GM23338 (cell line): Measurements from ENCODE around the gene CTBP2. TPM values are rescaled to one million over a fixed set of nuclear protein-coding genes. Genes with fewer than 3 reads are reported as not detected.

Experiments used
- CTCF ChIP-seq, 2 experiments: fragments of 200-600 bp in 1 of 2; sonication (generic) in 1 of 2; conservative IDR thresholded peaks; 2 replicates each; pipeline versions ENCODE4 v1.5.1 to v1.6.1; 2016 to 2017; ENCODE audit warnings: antibody characterized with exemption in 2 of 2, low read depth in 2 of 2, mild to moderate bottlenecking in 2 of 2, moderate library complexity in 1 of 2
- microRNA-seq: library from miRNA; unstranded; fragments of <30 nt; microRNA quantifications from one replicate; pipeline ENCODE4, GENCODE V29; 2017
- polyA plus RNA-seq: library from polyadenylated mRNA; unstranded; fragments of >200 nt; fragmentation: Nextera tagmentation; extraction: Ambion mirVana; gene quantifications from 2 replicates; pipeline ENCODE4 v1.2.1, GENCODE V29; 2016
- small RNA-seq: library from RNA; depleted of rRNA; stranded (forward); fragments of <200 nt; gene quantifications from one replicate; pipeline ENCODE3, GENCODE V24; 2014; ENCODE audit warnings: low replicate concordance
- total RNA-seq: library from RNA; depleted of rRNA; stranded (reverse); fragments of >200 nt; shearing (Covaris generic); gene quantifications from 2 replicates; pipeline ENCODE4 v1.2.3, GENCODE V29; 2014; rRNA removed

CTBP2 gene
- total and polyA plus RNA-seq, 2 experiments from 2014 or later = 133 to 265 TPM

- no peak for TF ChIP-seq CTCF (conservative IDR thresholded peaks at IDR 0.05; ENCODE audit: low read depth in 2 of 2)
Measured at GRCh38 chr10:124935946-124936345, 224.4 kb downstream of the CTBP2 start (continued).

Small RNAs within 50 kb of the gene (microRNA-seq; reads per million reads assigned to microRNA genes)
- not detected for gene MIR4296

Small RNAs within 50 kb of the gene (small RNA-seq; reads per million reads assigned to genes)
- gene MIR4296 (not detected), gene MRPS21P6 (not detected)

Other genes with a start within 250 kb of the CTBP2 start
- 26.7 and 27.8 TPM in 2 replicates for gene ZRANB1, start 218.4 kb downstream of the CTBP2 start, total RNA-seq
- gene ZRANB1, start 218.4 kb downstream of the CTBP2 start, polyA plus RNA-seq = 2.6 and 4.2 TPM in 2 replicates